ENCODE measurements around the gene MYCN.
"Not testable (repeated sequence)": the region's sequence is repeated elsewhere in the genome, so short reads cannot be mapped to it uniquely, and the experiment has no call there.

Gene MYCN

DNA sequence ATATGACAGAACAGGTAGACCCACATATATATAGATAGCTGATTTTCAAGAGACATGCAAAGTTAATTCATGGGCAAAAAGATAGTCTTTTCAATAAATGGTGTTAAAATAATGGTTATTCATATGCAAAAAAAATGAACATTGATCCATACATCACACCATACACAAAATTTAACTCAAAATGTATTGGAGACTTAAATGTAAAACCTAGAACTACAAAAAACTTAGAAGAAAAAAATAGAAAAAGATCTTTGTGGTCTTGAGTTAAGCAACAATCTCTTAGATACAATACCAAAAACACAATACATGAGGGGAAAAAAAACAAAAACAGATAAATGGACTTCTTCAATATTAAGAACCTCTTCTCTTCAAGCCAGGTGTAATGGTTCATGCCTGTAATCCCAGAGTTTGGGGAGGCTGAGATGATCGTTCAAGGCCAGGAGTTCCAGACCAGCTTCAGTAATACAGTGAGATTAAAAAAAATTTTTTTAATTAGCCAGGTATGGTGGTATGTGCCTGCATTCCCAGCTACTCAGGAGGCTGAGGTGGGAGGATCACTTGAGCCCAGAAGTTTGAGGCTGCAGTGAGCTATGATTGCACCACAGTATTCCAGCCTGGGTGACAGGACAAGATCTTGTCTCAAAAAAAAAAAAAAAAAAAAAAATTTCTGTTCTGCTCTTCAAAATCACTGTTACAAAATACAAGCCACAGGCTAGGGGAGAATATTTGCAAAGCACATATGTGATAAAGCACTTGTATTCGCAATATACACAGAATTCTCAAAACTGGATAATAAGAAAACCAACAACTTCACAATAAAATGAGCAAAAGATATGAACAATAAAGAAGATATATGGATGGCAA is 32.7 kb upstream of the MYCN start:
- DNase-seq, result no peak

DNA sequence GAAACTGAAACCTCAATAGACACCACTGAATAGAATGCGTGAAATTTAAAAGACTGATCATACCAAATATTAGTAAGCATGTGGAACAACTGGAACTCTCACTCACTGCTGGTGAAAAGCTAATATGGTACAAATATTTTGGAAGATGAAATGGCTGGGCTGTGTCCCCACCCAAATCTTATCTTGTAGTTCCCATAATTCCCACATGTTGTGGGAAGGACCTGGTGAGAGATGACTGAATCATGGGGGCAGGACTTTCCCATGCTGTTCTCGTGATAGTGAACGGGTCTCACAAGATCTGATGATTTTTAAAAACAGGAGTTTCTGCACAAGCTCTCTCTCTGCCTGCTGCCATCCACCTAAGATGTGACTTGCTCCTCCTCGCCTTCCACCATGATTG is 32.0 kb upstream of the MYCN start:
- no peak for DNase-seq

DNA sequence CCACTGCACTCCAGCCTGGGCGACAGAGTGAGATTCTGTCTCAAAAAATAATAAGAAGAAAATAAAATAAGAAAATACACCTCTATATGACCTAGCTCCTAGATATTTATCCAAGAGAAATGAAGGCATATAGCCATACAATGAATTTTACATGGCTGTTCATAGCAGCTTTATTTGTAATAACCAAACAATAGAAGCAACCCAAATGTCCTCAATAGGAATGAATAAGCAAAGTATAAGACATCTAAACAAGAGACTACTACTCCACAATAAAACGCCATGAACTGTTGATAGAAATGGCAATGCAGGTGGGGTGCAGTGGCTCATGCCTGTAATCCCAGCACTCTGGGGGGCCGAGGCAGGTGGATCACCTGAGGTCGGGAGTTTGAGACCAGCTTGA is 31.2 kb upstream of the MYCN start:
- DNase-seq, result no peak

DNA sequence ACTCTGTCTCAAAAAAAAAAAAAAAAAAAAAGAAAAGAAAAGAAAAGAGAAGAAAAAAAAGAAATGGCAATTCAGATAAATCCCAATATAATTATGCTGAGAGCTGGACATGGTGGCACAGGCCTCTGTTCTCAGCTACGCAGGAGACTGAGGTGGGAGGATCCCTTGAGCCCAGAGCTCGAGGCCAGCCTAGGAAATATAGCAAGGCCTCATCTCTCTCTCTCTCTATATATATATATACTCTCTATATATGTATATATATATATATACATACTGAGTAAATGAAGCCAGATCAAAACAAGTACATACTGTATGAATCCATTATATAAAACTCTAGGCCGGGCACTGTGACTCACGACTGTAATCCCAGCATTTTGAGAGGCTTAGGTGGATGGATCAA is 30.6 kb upstream of the MYCN start:
- DNase-seq, result no peak

DNA sequence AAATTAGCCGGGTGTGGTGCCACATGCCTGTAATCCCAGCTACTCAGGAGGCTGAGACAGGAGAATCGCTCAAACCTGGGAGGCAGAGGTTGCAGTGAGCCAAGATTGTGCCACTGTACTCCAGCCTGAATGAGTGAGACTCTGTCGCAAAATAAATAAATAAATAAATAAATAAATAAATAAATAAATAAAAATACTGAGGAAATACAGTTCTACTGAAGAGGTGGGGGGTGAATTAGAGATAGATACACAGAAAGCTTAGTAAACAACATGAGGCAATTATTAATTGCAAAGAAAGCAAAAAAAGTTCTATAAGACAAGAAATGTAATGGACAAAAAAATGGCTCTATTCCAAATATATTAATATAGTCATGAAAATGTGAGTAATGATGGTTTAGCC is 29.1 kb upstream of the MYCN start:
- DNase-seq, result not testable (repeated sequence)

DNA sequence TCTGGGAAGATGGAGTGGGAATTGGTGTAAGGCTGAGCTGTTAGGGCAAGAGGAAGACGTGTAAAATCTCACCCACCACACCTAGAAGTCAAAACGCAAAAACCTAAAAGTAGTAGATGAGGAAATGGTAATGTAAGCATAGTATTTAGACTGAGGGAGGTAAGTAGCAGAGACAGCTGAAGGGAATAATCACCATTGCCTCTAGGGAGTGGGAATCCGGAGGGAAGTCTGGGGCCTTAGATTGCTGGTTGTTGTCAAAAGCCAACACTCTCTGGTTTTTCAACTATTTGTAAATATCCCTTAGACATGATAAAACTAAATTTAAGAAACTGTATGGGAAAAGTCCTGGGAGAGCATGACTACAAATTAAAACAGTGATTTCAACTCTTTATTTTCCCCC is 28.7 kb upstream of the MYCN start:
- no peak for DNase-seq

DNA sequence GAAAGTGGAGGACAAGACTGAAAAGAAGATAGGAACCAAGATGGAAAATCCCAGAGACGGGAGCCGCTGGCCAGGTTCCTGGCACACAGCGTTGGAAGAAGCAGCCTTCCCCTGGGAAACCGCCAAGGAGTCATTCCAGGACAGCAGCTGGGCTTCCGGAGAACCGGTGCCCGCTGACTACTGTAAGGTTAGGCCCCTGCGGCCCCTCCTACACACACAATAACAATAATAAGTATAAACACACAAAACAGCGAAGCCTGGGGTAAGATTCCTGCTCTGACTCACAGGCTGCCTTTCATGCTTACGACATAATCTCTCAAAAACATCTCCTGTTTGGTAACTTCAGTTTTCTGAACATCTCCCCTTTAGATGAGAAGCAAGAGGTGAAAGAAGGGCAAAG is 28.1 kb upstream of the MYCN start:
- DNase-seq, result no peak

DNA sequence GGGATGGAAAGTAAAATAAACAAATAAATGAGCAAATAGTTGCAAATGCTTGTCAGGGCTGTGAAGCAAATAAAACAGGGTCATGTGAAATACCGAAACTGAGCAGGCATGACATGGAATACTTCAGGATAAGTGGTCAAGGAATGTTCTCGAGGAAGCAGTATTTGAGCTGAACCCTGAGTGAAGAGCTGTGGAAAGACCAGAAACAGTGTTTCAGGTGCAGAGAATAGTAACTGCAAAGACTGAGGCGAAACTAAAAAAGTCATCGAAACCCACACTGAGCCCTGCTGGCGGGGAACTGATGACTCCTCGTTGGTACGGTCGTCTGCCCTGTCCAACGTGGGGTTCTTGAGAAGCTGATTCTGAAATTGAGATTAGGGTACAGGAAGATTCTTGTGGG is 27.2 kb upstream of the MYCN start:
- DNase-seq, result no peak

DNA sequence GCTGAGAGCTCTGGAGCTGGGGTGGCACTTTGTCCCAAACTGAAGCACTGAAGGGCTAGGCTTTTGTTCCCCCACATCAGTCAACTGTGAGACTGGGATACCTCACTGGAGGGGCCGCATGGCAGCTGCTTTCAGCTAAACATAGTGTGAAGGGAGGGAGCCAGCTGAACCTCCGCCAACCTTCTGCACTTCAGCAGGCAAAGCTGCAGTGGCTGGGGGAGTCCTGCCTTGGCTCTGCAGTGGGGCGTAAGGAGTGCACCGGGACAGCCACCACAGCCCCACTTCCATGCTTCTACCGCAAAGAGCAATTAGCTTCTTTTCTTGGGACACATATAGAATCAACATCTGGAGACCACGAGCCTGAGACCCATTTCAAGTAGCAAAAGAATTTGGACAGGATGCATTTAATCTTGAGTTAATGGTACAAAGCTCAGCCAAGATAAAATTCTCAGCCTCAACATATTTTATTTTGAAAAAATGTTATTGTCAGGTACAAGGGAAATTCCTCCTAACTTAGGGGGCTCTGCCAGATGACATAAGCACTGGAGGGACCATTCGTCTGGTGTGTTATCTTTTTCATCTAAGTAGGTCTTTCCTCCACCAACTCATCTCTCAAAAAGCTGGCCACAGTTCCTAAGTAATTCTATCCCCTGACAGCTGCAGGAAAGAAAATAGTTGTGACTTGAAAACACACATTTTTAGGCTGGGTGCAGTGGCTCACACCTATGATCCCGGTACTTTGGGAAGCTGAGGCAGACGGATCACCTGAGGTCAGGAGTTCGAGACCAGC is 25.6 kb upstream of the MYCN start:
- DNase-seq, result no peak

DNA sequence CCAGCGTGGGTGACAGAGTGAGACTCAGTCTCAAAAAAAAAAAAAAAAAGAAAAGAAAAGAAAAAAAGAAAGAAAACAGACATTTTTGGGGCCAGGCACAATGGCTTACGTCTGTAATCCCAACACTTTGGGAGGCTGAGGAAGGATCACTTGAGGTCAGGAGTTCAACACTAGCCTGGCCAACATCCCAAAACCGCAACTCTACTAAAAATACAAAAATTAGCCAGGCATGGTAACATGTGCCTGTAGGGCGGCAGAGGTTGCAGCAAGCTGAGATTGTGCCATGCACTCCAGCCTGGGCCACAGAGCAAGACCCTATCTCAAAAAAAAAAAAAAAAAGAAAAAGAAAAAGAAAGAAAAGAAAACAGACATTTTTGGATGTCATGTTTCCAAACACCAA is 24.8 kb upstream of the MYCN start:
- DNase-seq, result not testable (repeated sequence)

DNA sequence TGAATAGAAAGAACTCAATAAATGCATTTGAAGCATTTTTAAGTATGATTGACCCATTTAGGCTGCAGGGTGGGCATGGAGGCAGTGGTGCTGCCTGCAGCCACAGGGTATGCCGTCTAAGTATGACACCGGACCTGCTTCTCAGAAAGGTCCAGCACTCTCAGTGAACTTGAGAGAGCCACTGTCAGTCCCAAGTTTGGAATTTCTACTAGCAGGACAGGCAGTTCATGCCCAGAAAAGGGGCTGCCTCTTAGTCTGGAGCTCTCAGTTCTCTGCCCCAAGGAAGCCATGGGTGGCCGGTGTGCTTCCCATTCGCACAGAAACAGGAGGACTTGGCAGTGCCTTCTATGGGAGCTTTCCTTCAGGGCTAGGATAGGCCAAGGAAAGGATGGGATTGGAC is 24.0 kb upstream of the MYCN start:
- DNase-seq, result no peak

DNA sequence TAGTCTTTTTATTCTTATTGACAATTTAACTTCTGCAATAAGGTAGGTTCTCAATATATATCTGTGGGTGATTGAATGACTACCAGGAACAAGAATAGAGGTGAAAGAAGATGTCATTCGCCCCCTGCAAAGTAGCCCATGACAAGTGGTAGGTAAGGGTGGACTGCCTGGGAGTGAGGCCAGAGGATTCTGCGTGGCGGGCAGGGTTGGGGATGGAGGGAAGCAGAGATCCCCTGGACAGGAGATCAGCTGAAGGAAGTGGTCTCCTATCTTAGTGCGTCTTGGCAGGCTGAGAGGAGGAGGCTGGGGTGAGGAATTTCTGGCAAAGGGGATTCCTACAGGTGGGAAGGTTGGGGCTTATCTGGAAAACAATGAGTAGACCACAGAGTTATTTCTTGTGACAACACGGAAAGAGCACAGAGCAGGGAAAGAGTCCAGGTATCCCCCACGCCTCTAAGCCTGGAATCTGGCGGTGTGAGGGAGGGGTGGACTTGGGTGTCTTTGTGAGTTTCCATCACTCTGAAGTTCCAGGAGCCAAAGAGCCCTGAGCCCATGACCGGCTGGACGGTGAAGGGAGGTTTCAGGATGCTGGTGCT is 21.5 kb upstream of the MYCN start:
- no peak for DNase-seq

DNA sequence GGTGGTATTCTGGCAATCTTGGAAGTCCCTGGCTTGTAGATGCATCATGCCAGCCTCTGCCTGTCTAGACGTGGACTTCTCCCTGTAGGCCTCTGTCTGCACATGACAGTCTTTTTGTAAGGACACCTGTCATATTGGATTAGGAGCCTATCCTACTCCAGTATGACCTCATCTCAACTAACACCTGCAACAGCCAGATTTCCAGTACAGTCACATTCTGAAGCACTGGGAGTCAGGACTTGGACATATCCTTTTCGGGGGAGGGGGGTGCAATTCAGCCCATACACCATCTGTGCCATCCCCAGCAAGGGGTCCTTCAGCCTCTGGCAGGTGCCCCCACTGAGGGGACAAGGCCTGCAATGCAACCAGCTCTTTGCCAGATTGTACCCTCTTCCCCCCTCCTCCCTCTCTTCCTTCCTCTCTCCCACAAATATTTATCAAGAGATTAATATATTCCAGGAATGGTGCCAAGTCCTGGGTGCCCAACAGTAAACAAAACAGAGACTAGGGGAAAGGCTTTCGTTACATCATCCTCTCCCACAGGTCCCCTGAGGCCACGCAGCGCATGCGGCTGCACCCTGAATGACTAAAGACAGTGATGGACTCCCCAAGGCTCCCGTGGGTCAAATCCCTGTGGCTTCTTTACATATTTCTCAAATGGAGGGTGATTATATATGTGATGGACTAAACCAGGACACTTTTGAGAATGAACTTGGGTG is 20.5 kb upstream of the MYCN start:
- no peak for DNase-seq

DNA sequence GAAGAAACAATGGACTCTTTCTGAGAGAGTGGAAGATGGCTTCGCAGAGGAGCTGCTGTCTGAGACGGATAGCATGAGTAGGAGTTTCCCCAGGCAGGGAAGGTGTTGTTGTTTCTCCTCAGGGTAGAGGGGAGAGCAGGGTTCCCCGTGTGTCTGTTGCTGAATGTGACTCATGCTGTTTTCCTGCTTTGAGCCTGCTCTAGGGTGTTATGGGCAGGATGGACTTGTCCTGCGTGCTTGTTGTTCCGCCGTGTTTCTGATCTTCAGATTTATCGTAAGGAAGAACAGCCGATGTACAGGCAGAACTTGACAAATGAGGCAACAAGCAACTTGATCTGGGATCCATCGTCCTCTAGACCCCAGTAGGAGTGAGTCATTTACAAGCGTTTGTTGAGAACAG is 19.7 kb upstream of the MYCN start:
- no peak for DNase-seq

DNA sequence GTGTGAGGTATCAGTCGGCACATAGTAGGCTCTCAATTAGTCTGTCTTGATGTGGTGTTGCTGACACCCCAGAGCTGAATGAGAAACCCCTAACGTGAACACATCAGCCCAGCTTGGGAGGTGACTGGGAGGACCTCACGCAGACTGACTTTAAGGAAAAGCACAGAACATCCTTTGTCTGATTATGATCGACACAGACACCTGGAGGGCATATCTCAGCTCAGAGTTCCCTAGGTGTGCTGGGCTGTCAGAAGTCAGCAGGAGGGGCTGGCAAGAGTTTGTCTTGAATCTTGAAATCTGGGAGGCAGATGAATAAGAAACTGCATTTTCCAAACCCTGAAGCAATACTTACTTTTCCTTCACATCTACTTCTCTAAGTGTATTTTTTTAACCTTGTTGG is 16.8 kb upstream of the MYCN start:
- DNase-seq, result no peak

DNA sequence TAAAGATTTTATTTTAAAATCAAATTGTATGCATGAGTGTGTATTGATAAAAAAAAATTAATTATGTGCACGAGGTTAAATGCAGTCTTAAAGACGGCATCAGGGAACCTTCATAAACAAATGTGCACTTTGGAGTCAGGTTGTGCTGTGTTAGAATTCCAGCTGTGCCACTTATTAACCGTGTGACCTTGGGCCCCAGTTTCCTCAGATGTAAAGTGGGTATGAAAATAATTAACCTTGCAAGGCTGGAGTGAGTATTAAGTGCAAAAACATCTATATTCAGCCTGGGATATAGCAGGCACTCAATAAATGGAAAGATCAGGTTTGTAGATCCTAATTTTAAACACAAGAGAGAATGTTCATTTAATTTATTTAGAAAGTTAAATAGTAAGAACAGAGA is 14.5 kb upstream of the MYCN start:
- no peak for DNase-seq

DNA sequence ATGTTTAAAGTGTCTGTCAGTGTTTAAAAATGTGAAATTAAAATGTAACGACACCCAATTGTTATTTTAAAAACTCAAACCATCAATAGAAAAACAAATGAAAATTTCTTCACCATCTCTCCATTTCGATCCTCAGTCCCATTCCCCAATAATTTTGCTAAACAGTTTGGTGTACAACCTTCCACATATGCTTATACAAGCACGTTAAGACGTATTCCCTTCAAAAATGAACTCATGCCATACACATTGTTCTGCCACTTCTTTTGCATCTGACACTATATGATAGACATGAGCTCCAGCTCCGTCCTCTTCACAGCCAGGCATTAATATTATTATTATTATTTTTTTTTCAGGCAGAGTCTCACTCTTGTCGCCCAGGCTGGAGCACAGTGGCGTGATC is 14.1 kb upstream of the MYCN start:
- no peak for DNase-seq

DNA sequence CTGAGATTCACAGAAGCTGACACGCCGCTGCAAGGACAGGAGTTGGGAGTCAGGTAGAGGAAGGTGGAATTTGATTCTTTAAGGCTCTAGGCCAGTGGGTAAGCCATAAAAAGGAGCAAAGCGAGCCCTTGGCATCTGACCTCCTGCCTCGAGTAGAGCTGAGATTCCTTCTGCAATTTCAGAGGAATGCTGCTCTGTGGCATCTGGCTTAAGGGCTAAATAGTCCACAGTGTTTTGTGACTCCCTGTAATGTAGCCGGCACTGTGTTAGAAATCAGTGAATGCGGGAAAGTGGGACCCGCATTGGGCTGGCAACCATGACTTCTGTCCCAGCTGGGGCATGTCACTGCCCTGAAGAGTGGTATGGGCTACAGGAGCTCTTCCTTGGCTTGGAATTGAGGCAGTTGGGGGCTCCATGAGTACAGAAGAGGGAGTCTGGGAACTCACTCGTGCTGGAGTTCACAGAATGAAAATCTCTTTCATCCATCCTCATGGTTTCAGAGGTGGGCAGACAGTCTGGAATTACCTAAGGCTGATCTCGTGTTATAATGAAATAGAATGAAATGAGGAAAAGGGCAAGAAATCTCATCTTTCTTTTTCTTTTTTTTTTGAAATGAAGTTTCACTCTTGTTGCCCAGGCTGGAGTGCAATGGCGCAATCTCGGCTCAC is 12.7 kb upstream of the MYCN start:
- DNase-seq, result no peak

DNA sequence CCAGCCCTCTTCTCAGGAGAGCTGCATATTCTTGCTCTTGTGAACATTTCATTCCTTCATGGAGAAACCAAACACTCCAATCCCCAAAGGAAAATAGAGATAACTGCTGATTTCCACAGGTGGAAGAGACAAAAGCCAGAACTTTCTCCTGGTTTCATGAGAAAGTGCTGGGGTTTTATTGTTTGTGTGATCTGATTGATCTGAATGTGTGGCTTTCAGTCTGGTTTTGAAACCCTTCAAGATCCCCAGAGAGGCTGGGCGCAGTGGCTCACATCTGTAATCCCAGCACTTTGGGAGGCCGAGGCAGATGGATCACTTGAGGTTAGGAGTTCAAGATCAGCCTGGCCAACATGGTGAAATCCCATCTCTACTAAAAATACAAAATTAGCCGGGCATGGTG is 11.3 kb upstream of the MYCN start:
- DNase-seq, result not testable (repeated sequence)

DNA sequence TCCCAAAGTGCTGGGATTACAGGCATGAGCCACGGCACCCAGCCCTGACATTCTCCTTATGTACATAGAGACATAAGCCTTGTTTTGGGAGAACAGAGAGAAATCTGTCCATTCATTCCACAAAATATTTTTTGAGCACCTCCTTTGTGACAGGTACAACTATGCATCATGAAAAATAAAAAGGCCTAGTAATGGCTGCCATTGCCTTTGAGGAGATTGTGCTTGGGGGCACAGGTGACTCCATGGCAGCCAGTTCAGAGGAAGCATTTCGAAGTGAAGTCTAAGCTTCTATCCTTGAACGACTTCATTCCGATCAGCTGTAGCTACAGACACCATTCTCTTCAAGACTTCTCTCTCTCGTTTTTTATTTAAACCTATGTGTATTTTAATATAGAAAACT is 10.5 kb upstream of the MYCN start:
- no peak for DNase-seq

DNA sequence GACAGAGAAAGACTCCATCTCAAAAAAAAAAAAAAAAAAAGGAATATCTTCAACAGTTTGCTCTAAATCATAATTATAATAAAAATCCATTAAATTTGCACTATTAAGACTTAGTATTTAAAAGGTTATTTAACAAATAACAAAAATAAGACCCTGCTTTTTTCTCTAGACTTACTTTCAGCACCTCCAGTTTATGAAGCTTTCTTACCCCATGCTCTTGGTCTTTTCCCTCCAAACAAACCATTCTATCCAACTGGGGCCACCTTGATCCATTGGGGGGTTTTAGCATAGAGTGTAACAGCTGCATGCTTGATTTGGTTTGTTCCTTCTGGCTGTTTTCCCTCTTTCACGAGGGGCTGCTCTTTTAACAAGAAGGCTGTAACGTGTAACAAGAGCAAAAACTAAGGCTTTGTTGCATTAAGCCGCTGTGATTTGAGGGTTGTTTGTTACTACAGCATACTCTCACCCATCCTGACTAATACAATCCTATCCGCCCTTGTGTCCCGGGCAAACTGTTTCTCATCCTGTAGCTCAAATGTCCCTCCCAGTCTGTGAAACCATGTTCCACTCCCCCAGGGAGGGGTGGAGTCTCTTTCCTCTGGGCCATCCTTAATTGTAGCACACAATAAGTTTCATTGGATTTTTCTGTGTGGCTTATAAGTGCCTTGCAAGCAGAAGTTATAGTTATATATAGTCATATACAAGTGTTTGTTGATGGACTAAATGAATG is 9.6 kb upstream of the MYCN start:
- DNase-seq, result no peak
